GM19463 (cell line): ENCODE measurements around the gene ST6GALNAC4.

ENCODE experiments used
- ATAC-seq: cut with Tn5 transposase; IDR thresholded peaks from one replicate; pipeline ENCODE4 v1.9.1; 2021; ENCODE audit warnings: mild to moderate bottlenecking, moderate library complexity; ENCODE audit not compliant: unreplicated experiment

Gene ST6GALNAC4

DNA sequence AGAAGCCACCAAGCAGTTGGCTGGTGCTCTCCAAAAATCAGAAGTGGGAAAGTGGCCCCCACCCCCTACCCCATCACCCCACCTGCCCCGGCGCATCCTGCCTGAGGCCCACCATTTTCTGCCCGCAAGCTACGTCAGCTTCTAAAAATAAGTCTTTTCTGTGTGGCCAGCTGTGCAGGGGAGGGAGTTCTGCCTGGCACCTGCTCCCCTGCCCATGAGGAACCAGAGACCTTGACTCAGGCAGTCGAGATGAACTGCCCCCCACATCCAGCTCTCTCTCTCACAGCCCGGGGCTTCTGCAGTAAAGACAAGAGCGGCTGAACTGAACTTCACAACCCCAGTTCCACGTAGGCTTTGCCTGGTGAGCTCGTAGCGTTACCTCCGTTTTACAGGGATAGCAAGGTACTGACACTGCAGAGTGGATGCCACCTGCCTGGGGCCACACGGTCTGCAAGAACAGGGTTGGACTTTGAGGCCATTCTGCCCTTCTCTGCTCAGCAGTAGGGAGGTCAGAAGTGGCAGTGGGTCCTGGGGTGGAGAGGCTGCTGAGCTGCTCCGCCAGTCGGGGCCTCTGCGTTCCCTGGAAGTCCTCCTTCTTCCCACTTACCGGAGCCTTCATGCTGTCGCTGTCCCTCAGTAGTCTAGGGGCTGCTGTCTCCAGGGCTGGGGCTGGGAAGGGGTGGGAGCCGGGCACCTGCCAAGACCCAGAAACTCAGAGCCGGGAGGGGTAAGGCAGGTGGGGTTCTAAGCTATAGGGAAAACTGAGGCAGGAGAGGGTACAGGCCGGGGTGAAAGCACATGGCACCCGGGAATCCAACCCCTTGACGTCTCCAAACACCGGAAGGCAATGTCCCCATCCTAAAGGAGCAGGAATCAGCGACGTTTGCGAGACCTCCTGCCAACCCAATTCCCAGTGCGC is 781 bp downstream of the ST6GALNAC4 start:
- ATAC-seq, result peak; percentile 21

DNA sequence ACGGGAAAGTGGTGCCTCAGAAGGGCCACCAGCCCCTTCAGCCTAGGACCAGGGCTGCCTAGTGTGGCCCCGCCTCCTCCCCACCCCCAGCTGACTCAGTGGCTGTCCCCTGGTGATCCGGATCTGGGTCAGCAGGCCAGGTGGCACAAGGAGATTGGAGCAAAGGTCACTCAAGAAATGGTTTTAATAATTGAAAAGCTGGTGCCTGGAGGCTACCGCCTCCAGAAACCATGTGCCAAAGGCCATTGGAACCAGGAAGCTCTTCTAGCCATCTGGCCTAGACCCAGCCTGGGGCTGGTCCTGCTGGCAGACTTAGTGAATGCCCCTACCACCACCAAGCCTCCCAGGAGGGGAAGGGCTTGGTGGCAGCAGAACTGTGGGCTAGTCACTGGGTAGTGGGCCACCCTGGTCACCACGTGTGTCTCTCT is 1.5 kb downstream of the ST6GALNAC4 start:
- ATAC-seq, result no peak

DNA sequence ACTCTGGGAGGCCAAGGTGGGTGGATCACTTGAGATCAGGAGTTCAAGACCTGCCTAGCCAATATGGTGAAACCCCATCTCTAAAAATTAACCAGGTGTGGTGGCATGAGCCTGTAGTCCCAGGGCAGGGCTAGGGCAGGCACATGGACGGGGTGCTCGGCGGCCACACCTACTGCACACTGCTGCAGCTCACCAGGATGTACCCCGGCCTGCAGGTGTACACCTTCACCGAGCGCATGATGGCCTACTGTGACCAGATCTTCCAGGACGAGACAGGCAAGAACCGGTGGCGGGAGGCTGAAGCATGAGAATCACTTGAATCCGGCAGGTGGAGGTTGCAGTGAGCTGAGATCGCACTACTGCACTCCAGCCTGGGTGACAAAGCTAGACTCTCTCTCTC is 3.2 kb downstream of the ST6GALNAC4 start:
- no peak for ATAC-seq

DNA sequence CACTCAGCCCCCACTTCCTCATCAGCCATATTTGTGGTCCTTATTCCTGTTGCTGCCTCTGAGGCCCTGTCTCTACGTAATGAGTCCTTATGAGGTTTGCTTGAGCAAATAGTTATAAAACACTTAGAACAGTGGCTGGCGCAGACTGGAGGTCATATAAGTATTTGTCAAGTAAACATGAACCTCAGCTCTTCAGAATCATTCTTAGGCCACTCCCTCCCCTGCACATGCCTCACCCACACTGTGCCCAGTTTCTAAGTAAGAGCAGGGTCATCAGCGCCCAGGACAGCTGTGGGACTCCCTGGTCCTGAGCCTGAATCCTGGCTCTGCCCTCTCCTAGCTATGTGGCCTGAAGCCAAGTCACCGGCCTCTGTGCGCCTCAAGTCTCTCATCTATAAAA is 4.0 kb downstream of the ST6GALNAC4 start:
- no peak for ATAC-seq

DNA sequence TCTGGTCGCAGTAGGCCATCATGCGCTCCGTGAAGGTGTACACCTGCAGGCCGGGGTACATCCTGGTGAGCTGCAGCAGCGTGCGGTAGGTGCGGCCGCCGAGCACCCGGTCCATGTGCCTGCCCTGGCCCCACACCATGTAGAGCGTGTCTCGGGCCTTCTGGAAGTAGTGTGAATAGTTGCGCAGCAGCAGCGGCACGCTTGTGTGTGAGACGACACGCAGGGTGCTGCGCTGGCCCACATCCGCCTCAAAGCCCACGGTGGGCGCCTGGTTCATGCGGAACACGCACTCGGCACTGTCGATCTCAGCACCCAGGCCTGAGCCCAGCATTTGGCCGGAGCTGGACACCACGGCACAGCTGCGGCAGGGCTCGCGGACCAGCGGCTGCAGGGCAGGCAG is 4.5 kb downstream of the ST6GALNAC4 start:
- ATAC-seq, result no peak

DNA sequence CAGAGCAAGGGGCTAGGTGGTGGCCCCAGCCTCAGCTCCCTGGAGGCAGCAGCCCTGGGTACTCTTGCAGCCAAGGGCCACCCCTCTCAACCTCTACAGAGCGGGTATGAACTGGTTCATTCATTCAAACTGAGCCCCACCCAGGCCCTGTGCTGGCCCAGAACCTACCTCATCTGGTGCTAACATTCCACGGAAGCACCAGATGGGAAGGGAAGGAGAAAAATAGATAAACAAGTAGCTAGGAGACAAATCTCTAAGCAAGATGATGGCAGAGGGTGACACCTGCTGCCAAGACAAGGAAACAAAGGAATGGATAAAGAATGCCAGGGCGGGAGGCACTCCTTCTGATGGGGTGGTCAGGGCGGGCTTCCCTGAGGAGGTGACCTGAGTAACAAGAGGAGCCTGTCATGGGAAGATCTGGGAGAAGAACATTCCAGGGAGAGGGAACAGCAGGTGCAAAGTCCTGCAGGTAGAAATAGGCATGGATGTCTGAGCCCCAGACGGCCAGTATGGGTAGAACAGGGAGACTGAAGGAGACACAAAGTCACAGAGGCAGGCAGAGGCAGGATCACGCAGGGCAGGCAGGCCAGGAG is 6.1 kb downstream of the ST6GALNAC4 start:
- no peak for ATAC-seq

DNA sequence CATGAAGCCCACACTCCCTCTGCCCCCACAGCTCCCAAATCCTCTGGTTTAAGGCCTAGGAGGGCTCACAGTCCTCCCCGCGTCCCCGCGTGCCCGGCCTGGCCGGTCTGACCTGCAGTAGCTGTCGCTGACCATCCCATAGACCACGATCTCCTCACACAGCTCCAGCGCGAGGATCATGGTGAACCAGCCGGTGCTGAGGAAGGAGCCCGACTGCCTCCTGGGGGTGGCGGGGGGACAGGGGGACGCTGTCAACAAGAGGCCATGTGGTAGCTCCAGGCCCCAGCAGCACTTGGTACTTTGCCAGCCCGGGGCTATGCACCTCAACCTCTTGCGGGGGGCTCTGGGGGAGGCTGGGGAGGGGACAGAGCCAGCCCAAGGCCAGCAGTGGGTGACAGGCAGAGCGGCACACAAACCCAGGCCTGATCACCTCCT is 7.0 kb downstream of the ST6GALNAC4 start:
- no peak for ATAC-seq

DNA sequence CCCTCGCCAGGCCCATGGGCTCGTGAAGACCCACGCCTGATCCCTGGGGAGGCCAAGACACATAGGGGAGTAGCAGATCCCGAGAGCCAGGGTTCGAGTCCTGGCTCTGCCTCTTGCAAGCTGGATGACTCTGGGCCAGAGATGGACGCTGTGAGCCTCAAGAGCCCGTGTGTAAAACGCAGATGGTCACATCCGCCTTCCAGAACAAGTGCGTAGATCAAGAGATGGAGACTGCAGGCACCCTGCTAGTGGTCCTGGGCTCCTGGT is 8.2 kb downstream of the ST6GALNAC4 start:
- no peak for ATAC-seq

DNA sequence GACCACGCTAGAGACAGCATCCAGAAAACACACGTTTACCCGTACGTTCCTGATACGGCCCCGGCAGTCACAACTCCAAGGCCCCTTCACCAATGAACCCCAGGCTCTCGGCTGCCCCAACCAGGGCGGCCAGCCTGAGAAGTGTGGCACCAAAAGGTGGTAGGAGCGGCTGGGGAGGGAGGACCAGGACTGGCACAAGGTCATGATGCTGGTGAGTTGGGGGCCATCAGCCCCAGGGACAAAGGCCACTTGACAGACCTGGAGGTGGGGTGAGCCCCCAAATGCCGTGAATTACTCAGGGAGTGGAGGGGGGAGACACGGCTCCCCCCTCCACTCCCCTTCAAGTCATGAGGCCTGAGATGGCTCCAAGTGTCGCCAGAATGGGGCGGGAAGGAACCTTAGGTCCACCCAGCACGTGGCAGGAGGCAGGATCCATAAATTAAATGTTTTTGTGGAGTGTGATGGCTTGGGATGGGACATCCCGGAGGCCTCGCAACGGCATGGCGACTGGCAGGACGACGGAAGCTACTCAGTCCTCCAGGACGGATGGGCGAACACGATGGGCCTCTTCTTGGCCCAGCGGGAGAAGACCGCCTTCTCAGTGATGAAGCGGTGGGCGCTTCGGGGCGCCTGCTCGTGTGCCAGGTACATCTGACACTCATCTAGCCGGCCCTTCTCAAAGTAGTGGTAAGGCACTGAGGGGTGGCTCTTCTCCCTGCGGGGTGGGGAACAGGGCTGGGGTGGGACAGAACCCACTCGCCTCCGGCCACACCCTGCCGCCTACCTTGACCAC is 8.8 kb downstream of the ST6GALNAC4 start:
- no peak for ATAC-seq

DNA sequence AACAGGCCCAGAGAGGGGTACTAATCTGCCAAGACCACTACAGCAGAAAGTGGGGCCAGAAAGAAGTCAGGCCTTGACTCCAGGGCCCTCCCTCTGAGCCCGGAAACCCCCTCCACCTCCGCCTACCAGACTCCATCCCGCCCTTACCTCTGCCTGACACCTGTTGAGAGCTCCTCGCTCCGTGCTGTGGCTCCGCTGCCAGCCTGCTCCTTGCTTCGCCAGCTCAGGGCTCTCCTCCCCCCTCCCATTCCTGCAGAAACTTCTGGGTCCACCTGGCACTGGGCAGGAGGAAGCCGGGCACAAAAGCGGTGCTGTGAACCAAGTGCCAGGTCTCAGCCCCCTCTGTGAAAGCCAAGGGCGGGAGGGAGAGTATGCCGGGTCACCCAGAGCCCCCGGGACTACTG is 11.1 kb downstream of the ST6GALNAC4 start:
- no peak for ATAC-seq

DNA sequence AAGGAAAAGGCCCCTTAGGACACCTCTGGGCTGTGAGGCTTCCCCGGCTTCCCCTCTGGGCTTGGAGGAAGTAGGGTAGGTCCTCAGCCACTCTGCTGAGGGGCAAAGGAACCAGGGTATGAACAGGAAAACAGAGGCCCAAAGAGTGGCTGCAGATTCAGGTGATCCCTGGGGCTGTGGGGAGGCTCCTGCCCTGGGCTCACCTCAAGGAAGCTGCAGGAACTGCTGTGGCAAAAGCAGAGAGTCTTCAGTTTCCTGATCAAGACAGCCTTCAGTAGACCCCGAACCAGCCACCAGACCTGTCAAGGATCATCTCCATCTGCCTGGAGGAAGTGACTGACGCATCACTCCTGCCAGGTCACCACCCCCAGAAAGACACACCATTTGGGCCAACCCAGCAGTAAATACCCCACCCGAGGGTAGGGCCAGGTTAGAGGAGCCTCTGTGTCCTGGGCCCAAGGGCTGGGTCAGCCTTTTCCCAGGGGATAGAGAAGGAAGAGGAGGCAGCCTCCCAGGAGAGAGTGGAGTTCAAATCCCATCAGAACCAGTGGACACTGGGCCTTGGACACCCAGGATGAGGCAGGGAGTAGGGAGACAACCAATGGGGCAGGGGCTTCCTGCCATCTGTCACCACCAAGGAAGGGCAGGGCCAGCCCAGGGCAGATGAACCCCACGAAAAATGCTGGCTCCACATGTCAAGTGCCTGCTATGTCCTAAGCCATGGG is 11.7 kb downstream of the ST6GALNAC4 start:
- no peak for ATAC-seq

DNA sequence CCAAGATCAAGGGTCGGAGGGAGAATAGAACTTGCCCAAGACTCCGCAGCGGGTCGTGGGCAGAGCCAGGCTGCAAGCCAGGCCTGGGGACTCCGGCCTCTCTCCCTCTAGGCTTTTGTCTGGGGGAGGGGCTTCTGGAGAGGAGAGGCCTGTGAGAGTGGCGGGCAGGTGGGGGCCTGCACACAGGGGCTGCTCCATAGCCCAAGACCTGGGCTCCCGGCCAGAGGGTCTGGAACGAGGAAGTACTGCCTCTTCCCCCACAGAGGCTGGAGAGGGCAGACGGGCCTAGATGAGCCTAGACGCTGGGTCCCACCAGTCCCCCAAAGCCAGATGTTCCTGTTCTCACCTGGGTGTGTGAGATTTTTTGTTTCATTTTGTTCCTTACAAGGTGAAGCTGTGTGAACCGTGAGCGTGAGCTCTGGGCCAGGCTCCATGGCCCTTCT is 12.3 kb downstream of the ST6GALNAC4 start:
- no peak for ATAC-seq

DNA sequence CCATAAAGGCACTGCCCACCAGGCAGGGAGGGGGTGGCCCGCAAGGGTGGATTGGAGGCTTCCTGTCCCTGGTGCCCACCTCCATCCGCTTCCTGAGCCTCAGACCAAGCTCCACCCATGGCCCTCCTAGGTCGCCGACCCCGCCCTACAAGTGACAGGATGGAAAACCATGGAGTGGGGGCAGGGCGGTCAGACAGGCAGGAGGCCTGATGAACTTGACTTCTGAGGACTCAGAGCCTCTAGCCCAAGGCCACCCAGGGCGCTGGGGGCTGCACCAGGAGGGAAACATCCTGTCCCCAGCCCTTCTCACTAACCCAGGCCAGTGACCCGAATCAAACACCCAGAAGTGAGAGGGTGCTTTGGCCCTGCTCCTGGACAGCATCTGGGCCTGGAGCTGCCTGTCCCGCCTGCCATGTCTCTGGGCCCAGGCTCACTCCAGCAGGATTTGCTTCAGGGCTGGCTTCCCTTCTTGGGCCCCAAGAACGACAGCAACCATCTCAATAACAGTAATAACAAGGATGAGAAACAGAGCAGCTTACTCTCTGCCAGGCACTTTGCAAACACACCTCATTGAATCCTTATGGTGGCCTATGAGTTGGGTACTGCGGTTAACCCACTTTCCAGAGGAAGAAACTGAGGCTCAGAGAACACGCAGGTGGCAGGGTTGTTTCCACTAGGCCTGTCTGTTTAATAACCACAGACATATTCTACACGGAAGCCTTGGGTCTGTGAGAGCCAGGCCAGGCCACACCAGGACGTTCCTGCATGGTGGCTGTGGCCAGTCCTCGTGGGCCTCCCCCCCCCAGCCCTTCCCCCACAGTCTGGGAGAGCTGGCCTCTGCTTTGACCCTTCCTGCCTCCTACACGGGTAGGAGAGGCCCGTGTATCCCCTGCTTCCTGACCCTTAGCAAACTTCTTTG is 13.0 kb downstream of the ST6GALNAC4 start:
- no peak for ATAC-seq

DNA sequence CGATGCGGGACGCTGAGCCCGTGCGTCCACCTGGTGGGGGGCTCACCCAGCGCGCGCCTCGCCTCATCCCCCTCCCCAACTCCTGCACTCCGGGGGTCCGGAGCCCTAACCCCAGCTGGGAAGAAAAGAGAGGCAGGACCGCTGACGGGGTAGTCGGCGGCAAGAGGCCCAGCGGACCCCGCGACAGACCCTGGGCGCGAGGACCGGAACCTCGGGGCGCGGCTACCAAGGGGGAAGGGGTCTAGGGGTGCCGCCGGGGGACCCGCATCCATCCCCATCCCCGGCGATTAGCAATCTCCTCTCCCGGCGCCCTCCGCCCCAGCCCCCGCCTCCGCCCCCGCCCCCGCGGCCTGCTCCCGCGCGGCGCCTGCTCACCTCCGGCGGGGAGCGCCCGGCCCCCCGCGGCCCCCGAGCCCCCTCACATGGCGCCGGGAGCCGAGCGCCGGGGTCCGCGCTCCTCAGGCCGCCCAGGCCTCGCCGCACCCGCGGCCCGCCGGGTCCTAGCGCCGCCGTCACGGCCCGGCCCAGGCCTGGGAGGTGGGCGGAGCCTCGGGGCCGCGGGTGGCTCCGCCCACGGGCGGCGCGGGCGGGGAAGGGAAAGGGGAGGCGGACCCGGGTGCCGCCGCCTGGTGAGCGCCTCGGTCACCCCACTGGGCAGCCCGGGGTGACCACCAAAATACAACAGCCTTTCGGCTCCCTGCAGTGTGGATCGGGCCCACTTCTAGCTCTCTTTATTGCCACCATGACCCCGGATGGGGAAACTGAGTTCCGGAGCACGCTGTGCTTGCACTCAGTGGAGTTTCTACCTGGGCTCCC is 17.5 kb downstream of the ST6GALNAC4 start, which contains the start of gene ST6GALNAC6:
ST6GALNAC6 (minus strand) TSS at position 476 of the 816 bp plus-strand sequence. CDS start 1,622 bp downstream, outside the sequence.
- peak; percentile 70 for ATAC-seq

DNA sequence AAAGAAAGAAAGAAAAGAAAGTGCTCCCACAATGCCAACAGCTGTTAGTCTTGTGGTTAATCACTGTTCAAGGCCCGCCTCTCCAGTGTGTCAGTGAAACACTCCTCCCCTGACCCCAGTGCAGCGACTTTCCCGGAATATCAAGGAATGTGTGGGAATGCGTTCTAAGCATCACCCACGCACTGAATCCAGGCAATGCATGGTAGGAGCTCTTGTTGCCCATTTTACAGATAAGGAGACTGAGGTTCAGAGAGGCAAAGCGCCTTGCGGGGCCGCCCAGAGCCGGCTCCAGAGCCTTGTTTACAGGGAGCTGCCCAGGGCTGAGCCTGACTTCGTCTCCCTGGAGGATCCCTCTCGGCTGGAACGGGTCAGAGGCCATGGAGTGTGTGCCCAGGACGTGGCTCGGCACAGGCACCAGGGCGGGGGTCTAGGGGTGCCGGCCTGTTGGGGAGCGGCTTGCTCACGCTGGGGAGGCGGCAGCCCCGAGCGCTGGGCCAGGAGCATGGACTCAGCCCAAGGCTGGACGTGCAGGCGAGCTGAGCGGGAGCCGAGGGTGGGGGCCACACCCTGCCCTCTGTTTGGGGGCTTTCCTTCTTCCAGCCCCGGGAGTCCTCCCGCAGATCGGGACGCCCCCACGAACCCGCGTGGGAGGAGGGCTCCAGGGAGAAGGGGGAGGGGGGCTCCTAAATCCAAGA is 18.3 kb downstream of the ST6GALNAC4 start:
- no peak for ATAC-seq

DNA sequence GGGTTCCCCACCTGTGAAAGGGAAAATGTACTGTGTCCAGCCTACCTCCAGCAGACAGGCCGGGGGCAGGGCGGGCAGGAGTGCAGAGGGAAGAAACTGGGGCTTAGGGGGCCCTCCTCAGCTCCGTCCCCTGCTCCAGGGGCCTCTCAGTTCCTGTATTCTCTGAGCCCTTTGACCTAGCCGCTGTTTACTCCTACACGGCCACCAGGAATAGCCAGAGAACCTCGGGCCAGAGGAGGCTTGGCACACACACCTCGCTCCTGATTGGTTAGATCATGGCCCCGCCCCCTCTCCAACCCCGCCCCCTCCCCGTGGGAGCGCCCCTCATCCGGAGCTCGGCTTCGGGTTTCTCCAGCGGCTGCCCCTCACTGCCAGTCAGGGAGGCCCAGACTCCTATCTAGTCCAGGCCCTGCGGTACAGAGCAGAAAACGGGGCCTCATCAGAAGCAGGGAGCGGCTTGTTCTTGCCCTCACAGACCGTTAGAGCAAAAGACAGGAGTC is 19.6 kb downstream of the ST6GALNAC4 start:
- ATAC-seq, result no peak

DNA sequence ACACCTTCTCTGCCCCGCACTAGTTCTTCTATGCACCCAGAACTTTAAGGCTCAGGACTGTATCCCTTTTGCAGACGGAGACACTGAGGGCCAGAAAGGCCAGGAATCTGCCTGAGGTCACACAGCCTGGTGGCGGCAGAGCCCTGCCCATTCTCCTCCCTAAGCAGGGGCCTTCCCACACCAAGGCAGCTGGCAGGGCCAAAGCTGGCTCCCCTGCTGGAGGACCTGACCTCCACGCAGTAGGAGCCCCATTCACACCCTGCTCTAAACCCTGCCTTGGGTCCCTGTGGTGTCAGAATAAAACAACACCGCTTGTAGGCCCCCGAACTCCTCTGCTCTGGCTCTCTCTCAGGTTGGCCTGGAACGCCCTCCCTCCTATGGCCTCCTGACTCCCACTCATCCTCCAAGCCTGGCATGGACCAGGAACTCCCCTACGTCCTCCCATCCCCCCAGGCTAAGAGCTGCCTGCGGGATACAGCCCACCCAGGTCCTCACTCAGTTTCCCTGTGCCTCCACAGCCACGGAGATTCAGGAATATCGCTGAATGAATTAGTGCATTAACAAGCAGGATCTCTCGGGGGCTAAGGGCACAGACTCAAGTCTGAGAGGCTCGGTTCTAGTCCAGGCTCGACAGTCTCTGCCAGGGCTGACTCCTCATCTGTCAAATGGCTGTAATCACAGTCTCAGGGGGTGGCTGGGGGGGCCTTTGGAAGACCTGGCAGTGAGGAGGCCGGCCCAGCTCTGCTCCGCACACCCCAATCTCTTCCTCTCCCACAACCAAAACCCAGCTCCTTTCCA is 20.2 kb downstream of the ST6GALNAC4 start:
- ATAC-seq, result no peak
